BLaER1 treated with 17β-estradiol and CSF1 and Interleukin-3, amounts not matched to agents 10 nM and 100 nM (cell line): ENCODE results near the gene ATXN10.
A peak's percentile ranks its signal among the peaks of the same experiment; 100 is the strongest.
"Not testable (repeated sequence)": the region's sequence is repeated elsewhere in the genome, so short reads cannot be mapped to it uniquely, and the experiment has no call there.

Source experiments
- H3K27ac ChIP-seq, 11 experiments: shearing (Covaris generic); formaldehyde crosslinking; 2 replicates each; pipeline ENCODE4 v1.8.1; 2022
- H3K27me3 ChIP-seq, 11 experiments: shearing (Covaris generic); formaldehyde crosslinking; 2 replicates each; pipeline ENCODE4 v1.8.1; 2022
- H3K36me3 ChIP-seq, 11 experiments: shearing (Covaris generic); formaldehyde crosslinking; 2 replicates each; pipeline ENCODE4 v1.8.1; 2022
- H3K4me1 ChIP-seq, 10 experiments: shearing (Covaris generic); formaldehyde crosslinking; 2 replicates each; pipeline ENCODE4 v1.8.1; 2022
- H3K4me2 ChIP-seq, 11 experiments: shearing (Covaris generic); formaldehyde crosslinking; 2 replicates each; pipeline ENCODE4 v1.8.1; 2022
- H3K4me3 ChIP-seq, 10 experiments: shearing (Covaris generic); formaldehyde crosslinking; 2 replicates each; pipeline ENCODE4 v1.8.1; 2022
- H3K9ac ChIP-seq, 11 experiments: shearing (Covaris generic); formaldehyde crosslinking; 2 replicates each; pipeline ENCODE4 v1.8.1; 2022
- H3K9me3 ChIP-seq, 11 experiments: shearing (Covaris generic); formaldehyde crosslinking; replicated peaks in 1 of 11; 2 replicates each; pipeline ENCODE4 v1.8.1; 2022
- H4K20me1 ChIP-seq, 11 experiments: shearing (Covaris generic); formaldehyde crosslinking; 2 replicates each; pipeline ENCODE4 v1.8.1; 2022
- Cebpa-rat ChIP-seq, 11 experiments: shearing (Covaris generic); IDR thresholded peaks; 2 replicates each; pipeline ENCODE4 v1.8.1; 2022

ATXN10 gene

DNA sequence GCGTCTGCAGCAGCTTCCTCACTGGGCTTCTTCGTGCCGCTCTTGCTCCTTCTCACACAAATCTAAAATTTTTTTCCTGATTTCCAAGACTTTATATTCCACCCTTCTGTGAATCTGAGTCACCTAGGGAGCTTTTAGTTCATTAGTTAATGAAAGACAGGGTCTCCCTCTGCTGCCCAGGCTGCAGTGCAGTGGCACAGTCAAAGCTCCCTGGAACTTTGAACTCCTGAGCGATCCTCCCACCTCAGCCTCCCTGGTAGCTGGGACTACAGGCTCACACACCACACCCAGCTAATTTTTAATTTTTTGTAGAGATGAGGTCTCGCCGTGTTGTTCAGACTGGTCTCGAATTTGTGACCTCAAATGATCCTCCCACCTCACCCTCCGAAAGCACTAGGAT lies 116.9 kb downstream of the ATXN10 start:
- no peaks in the 10 kb centered on the region for H3K27me3 ChIP-seq
- peaks cover 6 to 88% (median 31%) of the 10 kb centered on the region in 11 experiments; a peak in 15 of 22 replicates for H4K20me1 ChIP-seq
- H3K36me3 ChIP-seq = peaks cover 24 to 53% (median 44%) of the 10 kb centered on the region in 11 experiments
- no peak overlapping the region for H3K4me3 ChIP-seq
- H3K9ac ChIP-seq = no peak overlapping the region
- no peak overlapping the region for H3K27ac ChIP-seq
- TF ChIP-seq Cebpa-rat (IDR thresholded peaks at IDR 0.05) = no peak
- H3K4me1 ChIP-seq = peaks cover 4 to 19% (median 12%) of the 10 kb centered on the region in 10 experiments; a peak in 19 of 20 replicates
- peaks cover 9 to 21% (median 14%) of the 10 kb centered on the region in 11 experiments for H3K9me3 ChIP-seq
- no peak overlapping the region for H3K4me2 ChIP-seq

DNA sequence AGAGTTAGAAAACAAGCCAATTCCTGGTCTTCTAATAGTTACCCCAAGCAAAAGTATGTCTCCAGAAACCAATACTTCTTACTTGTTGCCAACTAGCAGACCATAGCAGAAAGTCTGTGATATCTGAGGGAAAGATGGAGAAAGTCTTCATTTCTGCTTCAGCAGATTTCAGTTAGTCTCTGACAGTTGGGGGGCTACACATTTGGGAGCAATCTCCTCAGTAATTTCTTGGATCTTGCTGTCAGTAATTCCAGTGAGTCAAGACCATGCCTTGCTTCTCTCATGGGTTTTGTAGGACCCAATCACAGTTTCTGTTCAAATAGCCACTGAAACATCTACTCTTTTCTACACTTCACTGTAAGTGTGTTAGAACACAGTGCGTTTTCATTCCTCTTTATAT lies 118.8 kb downstream of the ATXN10 start:
- Histone ChIP-seq H3K9me3 (peaks cover 28 to 40% (median 32%) of the 10 kb centered on the region in 11 experiments), H3K27ac (no peak overlapping the region), H3K36me3 (peaks cover 38 to 64% (median 57%) of the 10 kb centered on the region in 11 experiments), H3K4me3 (no peak overlapping the region), H3K9ac (no peak overlapping the region), H4K20me1 (peaks cover 4 to 69% (median 27%) of the 10 kb centered on the region in 11 experiments; a peak in 14 of 22 replicates), H3K4me2 (no peak overlapping the region), H3K27me3 (no peaks in the 10 kb centered on the region), H3K4me1 (peaks cover 0 to 16% (median 12%) of the 10 kb centered on the region in 10 experiments; a peak in 11 of 20 replicates)
- no peak for TF ChIP-seq Cebpa-rat (IDR thresholded peaks at IDR 0.05)

DNA sequence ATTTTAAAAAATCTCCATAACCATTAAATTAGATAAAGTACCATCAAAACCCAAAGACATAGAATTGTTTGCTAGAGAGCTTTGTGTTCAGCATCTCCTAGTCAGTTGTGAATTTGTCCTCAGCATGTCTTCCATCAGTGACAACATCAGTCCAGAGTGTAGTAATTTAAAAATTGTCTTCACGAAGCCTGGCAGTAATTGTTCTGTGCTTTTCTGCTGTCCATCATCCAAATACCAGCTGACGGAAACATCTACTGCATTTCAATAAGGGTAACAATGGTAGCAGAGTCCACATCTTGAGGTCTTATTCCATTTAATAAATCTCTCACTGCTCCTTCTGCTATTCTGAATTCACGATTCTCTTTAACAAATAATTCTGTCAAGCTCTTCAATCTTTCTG lies 121.5 kb downstream of the ATXN10 start:
- Histone ChIP-seq H3K9me3 (peaks cover 52 to 68% (median 60%) of the 10 kb centered on the region in 11 experiments), H3K27ac (no peak overlapping the region), H3K27me3 (no peaks in the 10 kb centered on the region), H3K9ac (no peak overlapping the region), H3K36me3 (peaks cover 53 to 78% (median 74%) of the 10 kb centered on the region in 11 experiments), H3K4me3 (no peak overlapping the region), H4K20me1 (peaks cover 0 to 41% (median 7%) of the 10 kb centered on the region in 11 experiments; a peak in 11 of 22 replicates), H3K4me2 (no peak overlapping the region), H3K4me1 (peaks cover 0 to 16% (median 12%) of the 10 kb centered on the region in 10 experiments; a peak in 11 of 20 replicates)
- TF ChIP-seq Cebpa-rat (IDR thresholded peaks at IDR 0.05) = no peak

DNA sequence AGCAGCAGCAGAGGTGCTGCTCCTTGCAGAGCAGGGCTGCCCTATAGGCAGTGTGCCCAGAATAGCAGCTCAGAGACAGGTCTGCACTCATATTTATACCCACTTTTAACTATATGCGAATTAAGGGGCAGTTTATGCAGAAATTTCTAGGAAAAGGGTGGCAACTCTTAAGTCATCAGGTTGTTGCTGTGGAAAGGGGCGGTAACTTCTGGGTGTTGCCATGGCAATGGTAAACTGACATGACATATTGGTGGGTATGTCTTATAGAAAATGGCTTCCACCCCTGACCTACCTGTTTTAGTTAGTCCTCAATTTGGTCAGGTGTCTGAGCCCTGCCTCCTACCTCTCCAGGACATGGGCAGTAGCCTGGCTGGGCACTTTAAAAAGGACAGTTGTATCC lies 122.3 kb downstream of the ATXN10 start:
- 0 out of 20 replicates have a peak overlapping the region, but pooled peaks of 3 of the 10 experiments have one; percentile 0 to 13 (median 2) for H3K4me3 ChIP-seq
- H3K9ac ChIP-seq = no peak overlapping the region
- peaks cover 60 to 78% (median 74%) of the 10 kb centered on the region in 11 experiments for H3K36me3 ChIP-seq
- H3K9me3 ChIP-seq = peaks cover 56 to 75% (median 64%) of the 10 kb centered on the region in 11 experiments
- peaks cover 0 to 16% (median 12%) of the 10 kb centered on the region in 10 experiments; a peak in 11 of 20 replicates for H3K4me1 ChIP-seq
- no peaks in the 10 kb centered on the region for H3K27me3 ChIP-seq
- H3K27ac ChIP-seq = no peak overlapping the region
- TF ChIP-seq Cebpa-rat (IDR thresholded peaks at IDR 0.05) = no peak
- no peak overlapping the region for H3K4me2 ChIP-seq
- peaks cover 0 to 34% (median 1%) of the 10 kb centered on the region in 11 experiments; a peak in 7 of 22 replicates for H4K20me1 ChIP-seq

DNA sequence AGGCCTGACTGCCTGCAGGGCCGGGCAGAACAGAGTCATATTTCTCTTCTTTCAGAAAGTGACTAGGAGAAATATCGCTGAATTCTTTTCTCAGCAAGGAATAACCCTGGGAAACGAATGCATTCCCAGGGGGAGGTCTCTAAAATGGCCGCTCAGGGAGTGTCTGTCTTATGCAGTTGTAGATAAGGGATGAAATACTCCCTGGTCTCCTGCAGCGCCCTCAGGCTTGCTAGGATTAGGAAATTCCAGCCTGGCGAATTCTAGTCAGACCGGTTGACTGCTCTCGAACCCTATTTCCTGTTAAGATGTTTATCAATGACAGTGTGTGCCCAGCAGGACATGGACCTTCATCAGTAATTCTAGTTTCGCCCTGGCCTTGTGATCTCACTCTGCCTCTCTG lies 124.4 kb downstream of the ATXN10 start:
- Histone ChIP-seq H3K36me3 (peaks cover 71 to 88% (median 84%) of the 10 kb centered on the region in 11 experiments), H3K4me1 (peaks cover 0 to 16% (median 11%) of the 10 kb centered on the region in 10 experiments; a peak in 11 of 20 replicates), H3K4me3 (peak overlapping the region in 5 of 10 experiments; percentile 24 to 38 (median 35); a peak in 9 of 20 replicates), H4K20me1 (peaks cover 0 to 18% (median 3%) of the 10 kb centered on the region in 11 experiments; a peak in 6 of 22 replicates), H3K9me3 (peaks cover 59 to 77% (median 69%) of the 10 kb centered on the region in 11 experiments)
- not testable (repeated sequence) for H3K4me2 ChIP-seq, H3K9ac ChIP-seq, H3K27me3 ChIP-seq, H3K27ac ChIP-seq

DNA sequence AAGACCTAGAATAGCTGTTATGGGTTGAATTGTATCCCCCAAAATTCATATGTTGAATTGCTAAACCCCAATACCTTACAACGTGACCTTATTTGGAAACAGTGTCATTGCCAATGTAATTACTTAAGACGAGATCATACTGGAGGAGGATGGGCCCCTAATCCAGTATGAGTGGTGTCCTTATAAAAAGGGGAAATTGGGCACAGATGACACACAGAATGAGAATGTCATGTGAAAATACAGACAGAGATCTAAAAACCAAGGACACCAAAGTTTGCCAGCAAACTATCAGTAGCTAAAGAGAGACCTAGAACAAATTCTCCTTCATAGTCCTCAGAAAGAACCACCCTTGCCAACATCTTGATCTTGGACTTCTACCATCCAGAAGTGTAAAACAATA lies 127.7 kb downstream of the ATXN10 start:
- H3K27ac ChIP-seq = no peak overlapping the region
- peaks cover 73 to 97% (median 90%) of the 10 kb centered on the region in 11 experiments for H3K36me3 ChIP-seq
- H4K20me1 ChIP-seq = peaks cover 0 to 35% (median 0%) of the 10 kb centered on the region in 11 experiments; a peak in 6 of 22 replicates
- no peak overlapping the region for H3K9ac ChIP-seq
- TF ChIP-seq Cebpa-rat (IDR thresholded peaks at IDR 0.05) = no peak
- H3K4me1 ChIP-seq = no peaks in the 10 kb centered on the region
- H3K9me3 ChIP-seq = peaks cover 43 to 55% (median 49%) of the 10 kb centered on the region in 11 experiments
- no peaks in the 10 kb centered on the region for H3K27me3 ChIP-seq
- no peak overlapping the region for H3K4me2 ChIP-seq
- no peak overlapping the region for H3K4me3 ChIP-seq

DNA sequence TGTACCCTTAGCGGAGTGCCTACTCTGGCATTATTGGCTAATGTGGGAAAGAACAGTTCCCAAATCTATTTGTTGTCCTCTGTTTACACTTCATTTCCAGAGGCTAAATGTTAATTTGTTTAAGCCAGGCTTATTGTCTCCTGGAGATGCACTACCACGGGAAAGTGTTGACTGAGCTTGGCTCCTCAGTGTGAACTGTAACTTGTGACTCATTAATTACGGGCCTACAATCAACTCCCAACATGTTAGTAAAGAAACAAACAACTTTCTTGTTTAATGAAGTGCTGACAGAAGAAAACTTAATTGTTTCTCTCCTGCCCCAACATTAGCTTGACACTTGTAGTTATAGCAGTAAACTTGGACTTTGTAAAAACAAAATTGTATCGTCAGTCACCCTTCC lies 130.4 kb downstream of the ATXN10 start:
- Histone ChIP-seq H3K4me1 (peaks cover 0 to 4% (median 0%) of the 10 kb centered on the region in 10 experiments; a peak in 4 of 20 replicates), H3K36me3 (peaks cover 54 to 96% (median 71%) of the 10 kb centered on the region in 11 experiments), H4K20me1 (peaks cover 0 to 58% (median 10%) of the 10 kb centered on the region in 11 experiments; a peak in 10 of 22 replicates), H3K4me2 (no peak overlapping the region), H3K27me3 (no peaks in the 10 kb centered on the region), H3K9ac (no peak overlapping the region), H3K9me3 (peaks cover 15 to 27% (median 21%) of the 10 kb centered on the region in 11 experiments), H3K27ac (no peak overlapping the region), H3K4me3 (no peak overlapping the region)
- no peak for TF ChIP-seq Cebpa-rat (IDR thresholded peaks at IDR 0.05)

DNA sequence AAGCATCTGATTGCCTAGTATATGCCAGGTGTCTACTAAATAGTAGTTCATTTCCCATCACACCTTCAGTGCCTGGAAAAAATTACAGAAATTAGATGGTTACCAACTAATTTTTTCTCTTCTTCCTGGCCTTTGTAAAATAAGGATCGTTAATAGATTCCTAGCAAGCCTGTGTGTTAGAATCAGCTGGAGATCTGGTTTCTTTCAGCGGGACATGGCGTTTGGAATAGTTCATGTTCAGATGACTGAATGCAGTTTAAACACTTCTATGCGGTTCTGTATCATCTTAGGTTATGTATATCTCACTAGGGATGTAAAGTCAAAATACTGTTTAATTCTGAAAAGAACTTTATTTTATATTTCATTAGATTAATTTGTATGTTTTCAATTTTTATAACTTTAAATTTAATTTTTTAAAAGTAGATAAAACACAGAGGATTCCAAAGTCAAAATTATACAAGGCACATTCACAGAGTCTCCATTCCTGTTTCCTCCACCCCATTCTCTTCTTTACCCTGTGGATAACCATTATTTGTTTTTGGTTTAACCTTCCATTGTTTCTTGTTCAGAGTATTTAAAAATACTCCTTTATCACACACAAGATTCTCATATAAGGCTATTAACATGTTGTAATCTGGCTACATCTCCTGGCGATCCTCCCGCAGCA lies 132.8 kb downstream of the ATXN10 start:
- no peak for TF ChIP-seq Cebpa-rat (IDR thresholded peaks at IDR 0.05)
- no peak overlapping the region for H3K9ac ChIP-seq
- H3K27me3 ChIP-seq = no peaks in the 10 kb centered on the region
- H3K36me3 ChIP-seq = peaks cover 54 to 96% (median 70%) of the 10 kb centered on the region in 11 experiments
- peaks cover 0 to 4% (median 0%) of the 10 kb centered on the region in 10 experiments; a peak in 4 of 20 replicates for H3K4me1 ChIP-seq
- H3K27ac ChIP-seq = no peak overlapping the region
- H3K4me3 ChIP-seq = no peak overlapping the region
- H4K20me1 ChIP-seq = peaks cover 0 to 65% (median 13%) of the 10 kb centered on the region in 11 experiments; a peak in 10 of 22 replicates
- H3K4me2 ChIP-seq = peak overlapping the region in 1 of 11 experiments; percentile 16; a peak in 1 of 22 replicates
- H3K9me3 ChIP-seq = peaks cover 0 to 6% (median under 1%) of the 10 kb centered on the region in 11 experiments; a peak in 8 of 22 replicates

DNA sequence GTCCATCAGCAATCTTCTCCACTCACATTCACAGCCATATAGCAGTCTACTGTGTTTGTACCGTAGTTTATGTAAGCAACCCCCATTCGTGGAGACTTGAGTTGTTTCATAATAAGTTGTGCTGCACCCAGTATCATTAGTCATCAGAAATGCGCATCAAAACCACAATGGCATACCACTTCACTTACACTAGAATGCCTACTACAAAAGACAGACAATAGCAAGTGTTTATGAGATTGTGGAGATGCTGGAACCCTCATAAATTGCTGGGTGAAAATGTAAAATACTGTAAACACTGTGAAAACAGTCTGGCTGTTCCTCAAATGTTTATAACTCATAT lies 133.3 kb downstream of the ATXN10 start:
- Histone ChIP-seq H3K4me2 (peak overlapping the region in 1 of 11 experiments; percentile 16; a peak in 1 of 22 replicates), H3K36me3 (peaks cover 53 to 96% (median 68%) of the 10 kb centered on the region in 11 experiments), H3K4me1 (peaks cover 0 to 4% (median 0%) of the 10 kb centered on the region in 10 experiments; a peak in 4 of 20 replicates), H3K27me3 (no peaks in the 10 kb centered on the region), H3K9ac (no peak overlapping the region), H3K4me3 (no peak overlapping the region), H4K20me1 (peaks cover 0 to 65% (median 13%) of the 10 kb centered on the region in 11 experiments; a peak in 10 of 22 replicates), H3K9me3 (0 out of 22 replicates have a peak, but pooled peaks cover 0 to 6% (median 0%) of the 10 kb centered on the region in 11 experiments), H3K27ac (no peak overlapping the region)
- no peak for TF ChIP-seq Cebpa-rat (IDR thresholded peaks at IDR 0.05)
